Neuronal stem cell (in vitro differentiated cells): ENCODE results near the gene RAB9B.

Experiments used
- DNase-seq: peaks from one replicate; pipeline ENCODE4 v3.0.0-alpha.2; 2013; ENCODE audit warnings: low spot score
- H2AFZ ChIP-seq: one replicate; pipeline ENCODE4 v1.6.1; 2013; ENCODE audit warnings: mild to moderate bottlenecking, low read length, inconsistent platforms
- H2AK5ac ChIP-seq: 2 replicates; pipeline ENCODE4 v1.6.1; 2013; ENCODE audit warnings: low read depth, mild to moderate bottlenecking, inconsistent platforms, low read length, moderate library complexity, mixed read lengths
- H2BK120ac ChIP-seq: 2 replicates; pipeline ENCODE4 v1.6.1; 2013; ENCODE audit warnings: low read depth, mild to moderate bottlenecking, inconsistent platforms, low read length, moderate library complexity, mixed read lengths
- H2BK12ac ChIP-seq: one replicate; pipeline ENCODE4 v1.6.1; 2013; ENCODE audit warnings: low read length, inconsistent platforms
- H2BK15ac ChIP-seq: 2 replicates; pipeline ENCODE4 v1.6.1; 2013; ENCODE audit warnings: mild to moderate bottlenecking, low read length, inconsistent platforms, mixed read lengths
- H2BK5ac ChIP-seq: one replicate; pipeline ENCODE4 v1.6.1; 2013; ENCODE audit warnings: inconsistent platforms, mild to moderate bottlenecking, low read length, moderate library complexity
- H3K14ac ChIP-seq: one replicate; pipeline ENCODE4 v1.6.1; 2013; ENCODE audit warnings: low read length, inconsistent platforms
- H3K18ac ChIP-seq: 2 replicates; pipeline ENCODE4 v1.6.1; 2013; ENCODE audit warnings: low read length, inconsistent platforms
- H3K23ac ChIP-seq: 2 replicates; pipeline ENCODE4 v1.6.1; 2013; ENCODE audit warnings: low read depth, mild to moderate bottlenecking, mixed read lengths, low read length, inconsistent platforms; ENCODE audit not compliant: poor library complexity
- H3K27ac ChIP-seq: replicated peaks from 3 replicates; pipeline ENCODE4 v1.5.1; 2013; ENCODE audit warnings: low read length, inconsistent platforms
- H3K27me3 ChIP-seq, 3 experiments: 2 replicates each; pipeline ENCODE4 v1.6.1; 2013; ENCODE audit warnings: low read length in 3 of 3, mild to moderate bottlenecking in 2 of 3, inconsistent platforms in 1 of 3, low read depth in 1 of 3, mixed read lengths in 1 of 3, moderate library complexity in 1 of 3; ENCODE audit not compliant: control insufficient read depth in 3 of 3, insufficient read depth in 3 of 3
- H3K36me3 ChIP-seq, 2 donors: replicated peaks in 1 of 2; 2 replicates each; pipeline ENCODE4 v1.6.1; 2013; ENCODE audit warnings: low read length in 2 of 2; ENCODE audit not compliant: control insufficient read depth in 2 of 2, insufficient read depth in 2 of 2
- H3K4ac ChIP-seq: 2 replicates; pipeline ENCODE4 v1.6.1; 2013; ENCODE audit warnings: inconsistent platforms, mild to moderate bottlenecking, low read length, moderate library complexity
- H3K4me1 ChIP-seq, 2 donors: 1 replicate in 1 of 2; 2 replicates in 1 of 2; pipeline ENCODE4 v1.6.1; 2013; ENCODE audit warnings: low read length in 2 of 2, low read depth in 1 of 2; ENCODE audit not compliant: control insufficient read depth in 2 of 2, insufficient read depth in 1 of 2
- H3K4me2 ChIP-seq: one replicate; pipeline ENCODE4 v1.6.1; 2013; ENCODE audit warnings: mild to moderate bottlenecking, low read length, inconsistent platforms; ENCODE audit not compliant: insufficient read depth, poor library complexity, severe bottlenecking
- H3K4me3 ChIP-seq, 2 donors: 2 replicates each; pipeline ENCODE4 v1.5.1; 2013; ENCODE audit warnings: low read length in 2 of 2, mild to moderate bottlenecking in 2 of 2, inconsistent platforms in 1 of 2, moderate library complexity in 1 of 2
- H3K79me1 ChIP-seq: one replicate; pipeline ENCODE4 v1.6.1; 2013; ENCODE audit warnings: low read depth, mild to moderate bottlenecking, inconsistent platforms, low read length, moderate library complexity
- H3K9ac ChIP-seq: one replicate; pipeline ENCODE4 v1.6.1; 2013; ENCODE audit warnings: mild to moderate bottlenecking, low read depth, low read length, inconsistent platforms; ENCODE audit not compliant: poor library complexity
- H3K9me3 ChIP-seq, 2 donors: replicated peaks in 1 of 2; 2 replicates each; pipeline versions ENCODE3 to v1.6.1; 2013; ENCODE audit warnings: low read length in 2 of 2, mild to moderate bottlenecking in 2 of 2, inconsistent platforms in 1 of 2, low read depth in 1 of 2, mixed read lengths in 1 of 2, moderate library complexity in 1 of 2; ENCODE audit not compliant: control insufficient read depth in 2 of 2, insufficient read depth in 1 of 2
- H4K8ac ChIP-seq: one replicate; pipeline ENCODE4 v1.6.1; 2013; ENCODE audit warnings: low read depth, mild to moderate bottlenecking, inconsistent platforms, low read length, moderate library complexity
- H4K91ac ChIP-seq: one replicate; pipeline ENCODE4 v1.6.1; 2013; ENCODE audit warnings: low read length, low read depth, mild to moderate bottlenecking, inconsistent platforms; ENCODE audit not compliant: poor library complexity
- WGBS, 2 donors: extraction: QIAGEN DNeasy Blood & Tissue Kit; methylation state at CpG; one replicate each; pipeline ENCODE4 v1.1.7; 2013; ENCODE audit warnings: missing lambda C conversion rate in 2 of 2, mixed read lengths in 1 of 2; ENCODE audit not compliant: insufficient read length in 2 of 2, insufficient replicate concordance in 1 of 2; ENCODE audit errors: extremely low coverage in 2 of 2; 5-methylcytosine and 5-hydroxymethylcytosine counted together

The RAB9B gene

DNA sequence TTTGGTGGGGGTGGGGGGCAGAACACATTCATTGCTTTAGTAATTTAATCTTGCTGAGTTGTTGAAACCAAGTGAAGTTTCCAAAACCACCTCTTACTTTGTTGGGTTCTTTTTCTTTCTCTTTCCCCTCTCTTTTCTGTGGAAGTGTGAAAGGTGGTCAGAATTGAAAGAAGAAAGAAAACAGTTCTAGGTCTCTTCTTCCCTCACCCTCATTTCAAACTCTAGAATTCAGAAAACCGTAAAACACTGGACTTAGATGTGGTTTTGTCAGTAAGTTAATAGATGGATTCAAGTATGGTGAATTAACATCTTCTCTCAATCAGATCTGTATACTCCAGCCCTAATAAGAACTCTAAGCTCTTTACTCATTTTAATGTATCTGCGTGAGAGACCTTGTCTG lies 31.7 kb downstream of the RAB9B start:
- no peak overlapping the region for H2BK5ac ChIP-seq
- no peak overlapping the region for H2BK15ac ChIP-seq
- no peak overlapping the region for H3K4ac ChIP-seq
- no peak overlapping the region for H3K9ac ChIP-seq
- H3K27ac ChIP-seq = no peak overlapping the region
- H2BK12ac ChIP-seq = no peak overlapping the region
- no peak overlapping the region for H3K18ac ChIP-seq
- H2AFZ ChIP-seq = no peak overlapping the region
- no peak overlapping the region for H4K91ac ChIP-seq
- no peak overlapping the region for H3K4me2 ChIP-seq
- H3K4me3 ChIP-seq = no peak overlapping the region
- no peaks in the 10 kb centered on the region for H3K79me1 ChIP-seq
- no peaks in the 10 kb centered on the region for H3K4me1 ChIP-seq
- no peak overlapping the region for H3K23ac ChIP-seq
- H3K14ac ChIP-seq = no peak overlapping the region
- no CpG with 5 or more reads among the region's 2 CpGs for WGBS, 2 donors
- DNase-seq = no peak
- no peaks in the 10 kb centered on the region for H3K9me3 ChIP-seq
- H3K27me3 ChIP-seq = no peaks in the 10 kb centered on the region
- no peak overlapping the region for H2AK5ac ChIP-seq
- no peak overlapping the region for H2BK120ac ChIP-seq
- no peaks in the 10 kb centered on the region for H3K36me3 ChIP-seq
- H4K8ac ChIP-seq = no peak overlapping the region

DNA sequence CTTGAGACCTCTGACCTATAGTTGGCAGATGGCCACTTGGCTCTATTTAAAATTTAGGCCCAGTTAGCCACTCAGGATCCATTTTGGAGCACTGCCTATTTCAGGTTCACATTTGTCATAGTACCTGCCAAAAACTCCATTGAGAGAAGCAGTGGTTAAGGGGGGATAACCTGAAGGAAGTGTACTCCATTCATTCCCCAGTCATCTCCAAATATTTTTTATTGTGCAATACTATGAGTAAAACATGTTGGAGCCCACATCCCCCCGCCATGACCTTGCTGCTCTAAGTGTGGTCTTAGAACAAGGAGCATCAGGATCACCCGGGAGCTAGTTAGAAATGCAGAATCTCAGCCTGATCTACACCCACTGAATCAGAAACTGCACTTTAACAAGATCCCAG lies 34.4 kb downstream of the RAB9B start:
- no peak overlapping the region for H2BK12ac ChIP-seq
- H3K79me1 ChIP-seq = no peaks in the 10 kb centered on the region
- no peak overlapping the region for H3K9ac ChIP-seq
- no peak overlapping the region for H2BK120ac ChIP-seq
- no peak overlapping the region for H3K4me3 ChIP-seq
- no peak overlapping the region for H2AFZ ChIP-seq
- H4K91ac ChIP-seq = no peak overlapping the region
- H3K27me3 ChIP-seq = no peaks in the 10 kb centered on the region
- no peak overlapping the region for H2BK15ac ChIP-seq
- H3K4me1 ChIP-seq = peaks cover 3 to 6% of the 10 kb centered on the region in 2 donors
- no peak overlapping the region for H3K14ac ChIP-seq
- no peak overlapping the region for H2AK5ac ChIP-seq
- DNase-seq = no peak
- H3K9me3 ChIP-seq = no peaks in the 10 kb centered on the region
- no peak overlapping the region for H3K4ac ChIP-seq
- no peaks in the 10 kb centered on the region for H3K36me3 ChIP-seq
- H3K23ac ChIP-seq = no peak overlapping the region
- no peak overlapping the region for H3K27ac ChIP-seq
- H3K18ac ChIP-seq = no peak overlapping the region
- H4K8ac ChIP-seq = no peak overlapping the region
- no CpG with 5 or more reads among the region's 2 CpGs for WGBS, 2 donors
- H2BK5ac ChIP-seq = no peak overlapping the region
- H3K4me2 ChIP-seq = no peak overlapping the region

DNA sequence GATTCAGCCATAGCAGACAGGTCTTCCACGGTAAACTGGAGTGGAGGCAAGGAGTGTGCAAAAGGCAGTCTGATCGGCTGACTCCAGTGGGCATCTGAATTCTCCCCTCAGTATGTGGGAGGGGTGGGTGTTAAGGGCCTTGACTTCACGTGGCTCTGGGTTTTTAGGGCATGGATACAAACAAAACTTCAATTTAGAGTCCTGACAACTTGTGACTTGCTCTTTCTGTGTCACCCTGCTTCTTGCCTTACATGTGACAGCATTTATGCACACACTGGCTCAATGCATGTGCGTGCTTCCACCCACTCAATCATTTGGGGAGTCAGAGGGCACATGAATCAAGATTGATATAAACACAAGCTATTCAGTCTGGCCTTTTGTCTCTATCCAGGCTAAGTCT lies 37.9 kb downstream of the RAB9B start:
- no peak overlapping the region for H3K9ac ChIP-seq
- H3K27ac ChIP-seq = no peak overlapping the region
- H2BK12ac ChIP-seq = no peak overlapping the region
- H2BK120ac ChIP-seq = no peak overlapping the region
- no peaks in the 10 kb centered on the region for H3K27me3 ChIP-seq
- no peaks in the 10 kb centered on the region for H3K9me3 ChIP-seq
- no peak overlapping the region for H2BK5ac ChIP-seq
- H3K4me1 ChIP-seq = peaks cover 3 to 9% of the 10 kb centered on the region in 2 donors
- no peak overlapping the region for H3K23ac ChIP-seq
- no peak overlapping the region for H4K8ac ChIP-seq
- H3K4me3 ChIP-seq = no peak overlapping the region
- no peak overlapping the region for H2AK5ac ChIP-seq
- no peak overlapping the region for H2BK15ac ChIP-seq
- DNase-seq = no peak
- H3K4me2 ChIP-seq = no peak overlapping the region
- no peak overlapping the region for H3K14ac ChIP-seq
- no peak overlapping the region for H3K18ac ChIP-seq
- no CpG with 5 or more reads among the region's 4 CpGs for WGBS, 2 donors
- H3K79me1 ChIP-seq = no peaks in the 10 kb centered on the region
- H3K36me3 ChIP-seq = peaks cover 2 to 5% of the 10 kb centered on the region in 2 donors
- no peak overlapping the region for H2AFZ ChIP-seq
- H4K91ac ChIP-seq = no peak overlapping the region
- no peak overlapping the region for H3K4ac ChIP-seq

DNA sequence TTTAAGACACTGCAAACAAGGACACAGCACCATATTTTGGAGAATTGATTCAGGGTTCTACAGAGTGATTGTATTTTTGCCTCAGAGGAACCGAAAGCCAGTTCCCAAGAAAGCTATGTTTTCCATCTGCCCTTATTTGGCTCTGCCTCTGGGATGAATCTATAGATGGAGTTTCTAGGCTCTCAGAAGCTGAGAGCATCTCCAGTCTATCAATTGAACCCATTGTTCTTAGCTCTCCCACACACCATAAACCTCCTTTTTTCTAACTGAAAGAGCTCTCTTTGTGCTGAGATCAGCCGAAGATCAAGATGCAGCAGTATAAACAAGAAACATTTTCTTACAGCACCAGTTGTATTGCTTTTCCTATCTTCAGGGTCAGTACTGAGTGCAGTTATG lies 38.5 kb downstream of the RAB9B start:
- Histone ChIP-seq H3K9ac (no peak overlapping the region), H4K91ac (no peak overlapping the region), H3K4me1 (peaks cover 3 to 9% of the 10 kb centered on the region in 2 donors), H2BK15ac (no peak overlapping the region), H4K8ac (no peak overlapping the region), H3K4ac (no peak overlapping the region), H3K79me1 (no peaks in the 10 kb centered on the region), H3K14ac (no peak overlapping the region), H2BK5ac (no peak overlapping the region), H2AFZ (no peak overlapping the region), H2AK5ac (no peak overlapping the region), H3K4me2 (no peak overlapping the region), H3K18ac (no peak overlapping the region), H3K4me3 (no peak overlapping the region), H3K36me3 (peaks cover 2 to 6% of the 10 kb centered on the region in 2 donors), H3K9me3 (no peaks in the 10 kb centered on the region), H3K23ac (no peak overlapping the region), H2BK12ac (no peak overlapping the region), H3K27me3 (no peaks in the 10 kb centered on the region), H3K27ac (no peak overlapping the region), H2BK120ac (no peak overlapping the region)
- no peak for DNase-seq
- no CpG with 5 or more reads among the region's 2 CpGs for WGBS, 2 donors
